Panc1 (cell line): ENCODE data around the gene ITGB2. TPM values are rescaled to one million over a fixed set of nuclear protein-coding genes. Genes with fewer than 3 reads are reported as not detected.
A peak's percentile ranks its signal among the peaks of the same experiment; 100 is the strongest.

Source experiments
- ATAC-seq: fragments of 200-7000 bp; cut with Tn5 transposase; 2 replicates; pipeline ENCODE4 v1.9.1; 2020; ENCODE audit warnings: mild to moderate bottlenecking, moderate library complexity
- BruUV-seq: library from RNA; stranded (reverse); fragments of 400-500 nt; replicated peaks from 2 replicates; lab custom pipeline; 2021; lab: Mats Ljungman, UMichigan
- CTCF ChIA-PET: fragments of 300-600 bp; sonication (Branson Sonifier 250); formaldehyde crosslinking; loops from one replicate; lab custom pipeline; 2022; ENCODE audit warnings: antibody characterized with exemption; lab: Charles Lee
- POLR2A ChIA-PET: fragments of 300-600 bp; sonication (Branson Sonifier 250); formaldehyde crosslinking; loops from one replicate; lab custom pipeline; 2022; ENCODE audit warnings: antibody characterized with exemption; lab: Charles Lee
- DNase-seq: peaks from one replicate; pipeline ENCODE4 v3.0.0-alpha.2; 2010; ENCODE audit warnings: low read depth, low spot score
- H3K27ac ChIP-seq: 2 replicates; pipeline ENCODE4 v1.5.1; 2011; ENCODE audit warnings: mild to moderate bottlenecking, low read length, inconsistent platforms
- H3K27me3 ChIP-seq: fragments of 200-500 bp; sonication (Bioruptor generic); 2 replicates; pipeline ENCODE4 v1.6.0; 2014; ENCODE audit warnings: low read length, inconsistent platforms; ENCODE audit not compliant: control insufficient read depth, insufficient read depth
- H3K36me3 ChIP-seq: fragments of 200-500 bp; sonication (Bioruptor generic); 2 replicates; pipeline ENCODE4 v1.5.1; 2014; ENCODE audit warnings: inconsistent platforms, mild to moderate bottlenecking, low read length, moderate library complexity; ENCODE audit not compliant: control insufficient read depth, insufficient read depth
- H3K4me1 ChIP-seq: 2 replicates; pipeline ENCODE4 v1.5.1; 2011; ENCODE audit warnings: inconsistent platforms, mild to moderate bottlenecking, low read length, moderate library complexity; ENCODE audit not compliant: control insufficient read depth, insufficient read depth
- H3K4me3 ChIP-seq, 2 experiments: 2 replicates each; pipeline ENCODE4 v1.5.1; 2011 to 2012; ENCODE audit warnings: low read depth in 2 of 2, low read length in 2 of 2, mild to moderate bottlenecking in 2 of 2, inconsistent platforms in 1 of 2, moderate library complexity in 1 of 2
- H3K9me3 ChIP-seq: fragments of 200-500 bp; sonication (Bioruptor generic); 2 replicates; pipeline ENCODE4 v1.5.1; 2014; ENCODE audit warnings: low read depth, mild to moderate bottlenecking, inconsistent platforms, low read length, moderate library complexity; ENCODE audit not compliant: control insufficient read depth, insufficient read depth
- POLR2AphosphoS5 ChIP-seq: IDR thresholded peaks from 2 replicates; pipeline ENCODE4 v1.6.1; 2012; ENCODE audit warnings: mild to moderate bottlenecking, low read depth, low read length, moderate library complexity
- SIN3A ChIP-seq: IDR thresholded peaks from 2 replicates; pipeline ENCODE4 v1.6.1; 2012; ENCODE audit warnings: low read depth, mild to moderate bottlenecking, low read length, moderate library complexity, borderline replicate concordance; ENCODE audit not compliant: insufficient read depth
- TCF7L2 ChIP-seq: IDR thresholded peaks from 2 replicates; pipeline ENCODE4 v1.6.1; 2011; ENCODE audit warnings: mild to moderate bottlenecking, low read depth, low read length, inconsistent platforms
- in situ Hi-C: cut with HindIII; loops from 2 replicates; pipeline ENCODE4 v1.10.0; 2016; ENCODE audit warnings: low sequenced_read_pairs, low pct_unique_long_range_greater_than_20kb
- intact Hi-C: fragments of 100-400 bp; cut with micrococcal nuclease; formaldehyde crosslinking; loops from one replicate; pipeline ENCODE4 v1.10.0; 2022; ENCODE audit not compliant: unreplicated experiment
- total RNA-seq: library from RNA; stranded (reverse); gene quantifications from one replicate; pipeline ENCODE4 v1.2.1, GENCODE V29; 2021; ENCODE audit not compliant: unreplicated experiment
- TF ChIP-seq, protein P1 (sequence below): fragments of 450-650 bp; IDR thresholded peaks from 2 replicates; pipeline ENCODE4 v1.5.1; 2017; ENCODE audit warnings: mild to moderate bottlenecking
- TF ChIP-seq, protein P2 (sequence below), 2 experiments: IDR thresholded peaks; 2 replicates each; pipeline ENCODE4 v1.6.1; 2011 to 2012; ENCODE audit warnings: low read depth in 2 of 2, control low read depth in 1 of 2, low read length in 1 of 2, mild to moderate bottlenecking in 1 of 2, moderate library complexity in 1 of 2; ENCODE audit not compliant: insufficient read depth in 1 of 2

The ITGB2 gene
- total RNA-seq, 1 experiment from 2014 or later, result 3.0 TPM

DNA sequence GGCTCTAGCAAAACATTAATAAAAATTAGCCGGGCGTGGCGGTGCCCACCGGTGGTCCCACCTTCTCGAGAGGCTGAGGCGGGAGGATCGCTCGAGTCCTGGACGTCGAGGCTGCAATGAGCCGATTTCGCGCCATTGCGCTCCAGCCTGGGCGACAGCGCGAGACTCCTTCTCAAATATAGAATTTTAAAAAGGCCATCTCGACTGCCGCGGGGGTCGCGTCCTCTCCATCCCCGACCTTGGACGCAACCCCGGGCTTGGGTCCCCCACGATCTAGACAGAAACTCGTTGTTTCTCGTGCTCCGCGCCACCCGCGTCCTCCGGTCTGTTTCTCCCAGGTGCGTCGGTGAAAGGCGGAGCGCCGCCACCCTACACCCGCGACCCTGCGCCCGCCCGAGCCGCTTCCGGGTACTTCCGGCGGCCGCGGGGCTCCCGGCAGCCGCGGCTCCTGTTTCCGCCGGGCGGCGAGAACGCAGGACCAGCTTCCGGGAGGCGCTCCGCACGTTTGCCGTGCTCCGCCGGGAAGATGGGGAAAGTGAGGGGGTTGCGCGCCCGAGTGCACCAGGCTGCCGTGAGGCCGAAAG, 18.9 kb upstream of the ITGB2 start, which contains the start of gene SLX9:
Gene SLX9, plus strand, starts transcription at position 498 of the 584 bp plus-strand sequence. Its CDS starts 29 bp downstream, at position 527.
- Histone ChIP-seq H3K36me3 (peaks cover 5% of the 10 kb centered on the region; the same call in 1 of the 2 replicates), H3K4me3 (peak within 1 kb of the TSS; percentile 77 to 84), H3K27ac (peak within 1 kb of the TSS; percentile 82), H3K9me3 (no peaks in the 10 kb centered on the region), H3K27me3 (no peaks in the 10 kb centered on the region), H3K4me1 (peaks cover 14% of the 10 kb centered on the region)
- ChIA-PET CTCF (no interaction called here), POLR2A (no interaction called here)
- intact Hi-C loops, result no loop called here
- DNase-seq (no peak), ATAC-seq (peak; percentile 97)
- BruUV-seq, result TSS peak; percentile 90
- TF ChIP-seq, protein P1, sequence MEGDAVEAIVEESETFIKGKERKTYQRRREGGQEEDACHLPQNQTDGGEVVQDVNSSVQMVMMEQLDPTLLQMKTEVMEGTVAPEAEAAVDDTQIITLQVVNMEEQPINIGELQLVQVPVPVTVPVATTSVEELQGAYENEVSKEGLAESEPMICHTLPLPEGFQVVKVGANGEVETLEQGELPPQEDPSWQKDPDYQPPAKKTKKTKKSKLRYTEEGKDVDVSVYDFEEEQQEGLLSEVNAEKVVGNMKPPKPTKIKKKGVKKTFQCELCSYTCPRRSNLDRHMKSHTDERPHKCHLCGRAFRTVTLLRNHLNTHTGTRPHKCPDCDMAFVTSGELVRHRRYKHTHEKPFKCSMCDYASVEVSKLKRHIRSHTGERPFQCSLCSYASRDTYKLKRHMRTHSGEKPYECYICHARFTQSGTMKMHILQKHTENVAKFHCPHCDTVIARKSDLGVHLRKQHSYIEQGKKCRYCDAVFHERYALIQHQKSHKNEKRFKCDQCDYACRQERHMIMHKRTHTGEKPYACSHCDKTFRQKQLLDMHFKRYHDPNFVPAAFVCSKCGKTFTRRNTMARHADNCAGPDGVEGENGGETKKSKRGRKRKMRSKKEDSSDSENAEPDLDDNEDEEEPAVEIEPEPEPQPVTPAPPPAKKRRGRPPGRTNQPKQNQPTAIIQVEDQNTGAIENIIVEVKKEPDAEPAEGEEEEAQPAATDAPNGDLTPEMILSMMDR, result no peak
- TF ChIP-seq, protein P2, sequence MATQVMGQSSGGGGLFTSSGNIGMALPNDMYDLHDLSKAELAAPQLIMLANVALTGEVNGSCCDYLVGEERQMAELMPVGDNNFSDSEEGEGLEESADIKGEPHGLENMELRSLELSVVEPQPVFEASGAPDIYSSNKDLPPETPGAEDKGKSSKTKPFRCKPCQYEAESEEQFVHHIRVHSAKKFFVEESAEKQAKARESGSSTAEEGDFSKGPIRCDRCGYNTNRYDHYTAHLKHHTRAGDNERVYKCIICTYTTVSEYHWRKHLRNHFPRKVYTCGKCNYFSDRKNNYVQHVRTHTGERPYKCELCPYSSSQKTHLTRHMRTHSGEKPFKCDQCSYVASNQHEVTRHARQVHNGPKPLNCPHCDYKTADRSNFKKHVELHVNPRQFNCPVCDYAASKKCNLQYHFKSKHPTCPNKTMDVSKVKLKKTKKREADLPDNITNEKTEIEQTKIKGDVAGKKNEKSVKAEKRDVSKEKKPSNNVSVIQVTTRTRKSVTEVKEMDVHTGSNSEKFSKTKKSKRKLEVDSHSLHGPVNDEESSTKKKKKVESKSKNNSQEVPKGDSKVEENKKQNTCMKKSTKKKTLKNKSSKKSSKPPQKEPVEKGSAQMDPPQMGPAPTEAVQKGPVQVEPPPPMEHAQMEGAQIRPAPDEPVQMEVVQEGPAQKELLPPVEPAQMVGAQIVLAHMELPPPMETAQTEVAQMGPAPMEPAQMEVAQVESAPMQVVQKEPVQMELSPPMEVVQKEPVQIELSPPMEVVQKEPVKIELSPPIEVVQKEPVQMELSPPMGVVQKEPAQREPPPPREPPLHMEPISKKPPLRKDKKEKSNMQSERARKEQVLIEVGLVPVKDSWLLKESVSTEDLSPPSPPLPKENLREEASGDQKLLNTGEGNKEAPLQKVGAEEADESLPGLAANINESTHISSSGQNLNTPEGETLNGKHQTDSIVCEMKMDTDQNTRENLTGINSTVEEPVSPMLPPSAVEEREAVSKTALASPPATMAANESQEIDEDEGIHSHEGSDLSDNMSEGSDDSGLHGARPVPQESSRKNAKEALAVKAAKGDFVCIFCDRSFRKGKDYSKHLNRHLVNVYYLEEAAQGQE (IDR thresholded peaks at IDR 0.05; ENCODE audit: insufficient read depth in 1 of 2, low read depth in 2 of 2, low read length in 1 of 2), result no peak
- TF ChIP-seq SIN3A (peak; percentile 80; the same call in 1 of the 2 replicates), TCF7L2 (0 out of 2 replicates have a peak, but pooled peaks have one; percentile 21), POLR2AphosphoS5 (peak; percentile 81)
- in situ Hi-C loops, result no loop called here

DNA sequence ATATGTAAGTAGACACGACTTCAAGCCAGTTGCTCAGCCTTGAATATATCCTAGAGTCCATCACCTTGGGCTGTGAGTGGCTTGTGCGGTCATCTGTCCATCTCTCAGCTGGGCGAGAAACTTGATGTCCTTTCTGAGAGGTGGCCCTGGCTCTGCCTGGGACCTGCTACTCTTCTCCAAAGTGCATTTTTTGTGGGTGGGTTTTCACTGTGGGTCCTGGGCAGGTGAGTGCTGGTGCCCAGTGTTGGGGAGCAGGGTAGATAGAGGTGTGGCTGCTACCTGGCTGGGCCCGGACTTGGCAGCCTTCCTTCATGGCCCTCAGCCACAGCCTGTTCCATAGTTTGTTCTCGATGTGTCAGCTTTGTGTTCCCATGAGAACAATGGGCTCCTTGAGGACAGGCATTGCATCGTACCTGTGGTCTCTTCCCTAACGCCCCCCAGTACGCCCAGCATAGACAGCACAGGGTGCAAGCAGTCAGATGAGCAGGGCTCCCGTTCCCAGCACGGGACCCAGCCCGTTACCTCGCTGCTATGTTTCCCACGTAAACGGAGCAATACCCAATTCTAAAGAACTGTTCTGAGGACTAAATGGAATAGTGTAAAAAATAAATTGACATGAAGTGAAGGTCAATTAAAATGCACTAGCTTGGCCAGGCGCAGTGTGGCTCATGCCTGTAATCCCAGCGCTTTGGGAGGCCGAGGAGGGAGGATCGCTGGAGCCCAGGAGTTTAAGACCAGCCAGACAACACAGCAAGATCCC, 18.3 kb upstream of the ITGB2 start:
- CTCF ChIA-PET, result no interaction called here
- Histone ChIP-seq H3K27ac (peak overlapping the region; percentile 82), H3K9me3 (no peaks in the 10 kb centered on the region), H3K4me1 (peaks cover 14% of the 10 kb centered on the region), H3K27me3 (no peaks in the 10 kb centered on the region), H3K4me3 (peak overlapping the region; percentile 77 to 84), H3K36me3 (peaks cover 5% of the 10 kb centered on the region; the same call in 1 of the 2 replicates)
- intact Hi-C loops, result no loop called here
- BruUV-seq, result no TSS peak
- no peak for TF ChIP-seq TCF7L2
- TF ChIP-seq, protein P1, result no peak
- TF ChIP-seq SIN3A, result no peak
- TF ChIP-seq, protein P2 (IDR thresholded peaks at IDR 0.05; ENCODE audit: insufficient read depth in 1 of 2, low read depth in 2 of 2, low read length in 1 of 2), result no peak
- no peak for TF ChIP-seq POLR2AphosphoS5
- ATAC-seq (peak; percentile 4; the same call in 1 of the 2 replicates), DNase-seq (no peak)
- POLR2A ChIA-PET, result no interaction called here
- in situ Hi-C loops, result no loop called here
